ENCODE results near the gene SH3YL1.

SH3YL1 gene

GRCh38 chr2:258933-259332, 4.9 kb downstream of the SH3YL1 start:
- no peak for DNase-seq (ENCODE audit: low read depth in 2 of 2)

- no peak for DNase-seq (ENCODE audit: low read depth in 2 of 2)
Observed at GRCh38 chr2:257842-258241, 6.0 kb downstream of the SH3YL1 start.

- no peak for DNase-seq (ENCODE audit: low read depth in 2 of 2)
Observed at GRCh38 chr2:257429-257828, 6.4 kb downstream of the SH3YL1 start.

GRCh38 chr2:256094-256493, 7.7 kb downstream of the SH3YL1 start:
- no peak for DNase-seq (ENCODE audit: low read depth in 2 of 2)

GRCh38 chr2:255195-255594, 8.6 kb downstream of the SH3YL1 start:
- DNase-seq (ENCODE audit: low read depth in 2 of 2): no peak

- DNase-seq (ENCODE audit: low read depth in 2 of 2): no peak
Observed at GRCh38 chr2:254241-254640, 9.6 kb downstream of the SH3YL1 start.

- no peak for DNase-seq (ENCODE audit: low read depth in 2 of 2)
Observed at GRCh38 chr2:253202-253638, 10.6 kb downstream of the SH3YL1 start.

- no peak for DNase-seq (ENCODE audit: low read depth in 2 of 2)
Observed at GRCh38 chr2:252001-252602, 11.7 kb downstream of the SH3YL1 start.

- DNase-seq (ENCODE audit: low read depth in 2 of 2): no peak
Observed at GRCh38 chr2:249538-250042, 14.2 kb downstream of the SH3YL1 start.

- DNase-seq (ENCODE audit: low read depth in 2 of 2): no peak
Observed at GRCh38 chr2:248724-249123, 15.1 kb downstream of the SH3YL1 start.

- no peak for DNase-seq (ENCODE audit: low read depth in 2 of 2)
Observed at GRCh38 chr2:246489-247144, 17.2 kb downstream of the SH3YL1 start.

- DNase-seq (ENCODE audit: low read depth in 2 of 2): no peak
Observed at GRCh38 chr2:244547-244946, 19.3 kb downstream of the SH3YL1 start.

GRCh38 chr2:238869-239268, 25.0 kb downstream of the SH3YL1 start:
- DNase-seq (ENCODE audit: low read depth in 2 of 2): no peak

GRCh38 chr2:238431-238830, 25.4 kb downstream of the SH3YL1 start:
- no peak for DNase-seq (ENCODE audit: low read depth in 2 of 2)

GRCh38 chr2:237878-238277, 26.0 kb downstream of the SH3YL1 start:
- DNase-seq (ENCODE audit: low read depth in 2 of 2): peak in 1 of 2 donors; percentile 11

- no peak for DNase-seq (ENCODE audit: low read depth in 2 of 2)
Observed at GRCh38 chr2:236993-237539, 26.8 kb downstream of the SH3YL1 start.

- no peak for DNase-seq (ENCODE audit: low read depth in 2 of 2)
Observed at GRCh38 chr2:234421-234820, 29.4 kb downstream of the SH3YL1 start.

GRCh38 chr2:233030-233429, 30.8 kb downstream of the SH3YL1 start:
- no peak for DNase-seq (ENCODE audit: low read depth in 2 of 2)

- DNase-seq (ENCODE audit: low read depth in 2 of 2): no peak
Observed at GRCh38 chr2:231521-232185, 32.2 kb downstream of the SH3YL1 start.

GRCh38 chr2:228518-229278, 35.1 kb downstream of the SH3YL1 start:
- DNase-seq (ENCODE audit: low read depth in 2 of 2): no peak

GRCh38 chr2:228115-228514, 35.7 kb downstream of the SH3YL1 start:
- DNase-seq (ENCODE audit: low read depth in 2 of 2): no peak

All from stimulated activated CD8-positive, alpha-beta memory T cell treated with anti-CD3 and anti-CD28 coated beads, Interleukin-7, amount 100 ng/mL, for 4 hours (primary cell).